Femur (tissue), 1 donor: Measurements from ENCODE around the gene GTF2H1.
"Not testable (repeated sequence)": the region's sequence is repeated elsewhere in the genome, so short reads cannot be mapped to it uniquely, and the experiment has no call there.

ENCODE experiments used
- DNase-seq: peaks from one replicate; pipeline ENCODE4 v3.0.0-alpha.2; 2017

Gene GTF2H1

DNA sequence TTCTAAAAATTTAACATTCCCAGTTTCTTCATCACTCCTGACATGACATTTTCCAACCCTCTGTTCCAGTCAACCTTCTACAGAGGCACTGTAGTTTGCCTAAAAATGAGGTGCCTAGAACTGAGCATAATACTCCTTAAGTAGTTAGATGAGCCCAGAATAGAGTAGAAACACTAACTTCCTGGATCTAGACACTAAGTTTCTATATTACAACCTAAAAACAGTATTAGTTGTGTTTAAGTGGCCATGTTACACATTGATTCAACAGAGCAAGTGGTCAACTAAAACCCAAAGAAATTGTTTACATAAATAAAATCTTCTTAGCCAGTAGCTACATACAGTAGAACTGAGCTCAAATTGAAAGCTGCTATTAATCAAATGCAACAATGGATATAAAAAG is 1.8 kb upstream of the GTF2H1 start:
- DNase-seq = no peak

DNA sequence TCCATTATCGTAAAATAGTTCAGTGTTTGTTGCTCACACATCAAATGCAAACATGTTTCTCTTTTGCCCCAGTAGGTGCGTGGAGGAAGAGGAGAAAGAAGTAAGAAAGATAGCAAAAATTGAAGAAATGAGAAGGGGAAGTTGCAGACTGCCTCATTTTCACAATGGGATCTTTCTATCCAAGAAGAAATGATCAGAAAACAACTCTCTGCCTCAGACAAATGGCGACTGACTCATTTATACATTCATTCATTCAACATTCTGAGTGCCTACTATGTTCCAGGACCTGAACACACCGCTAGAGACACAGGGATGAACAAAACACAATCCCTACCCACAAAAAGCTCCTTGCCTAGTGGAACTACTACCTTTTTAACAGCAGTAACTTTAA is 794 bp upstream of the GTF2H1 start:
- no peak for DNase-seq

DNA sequence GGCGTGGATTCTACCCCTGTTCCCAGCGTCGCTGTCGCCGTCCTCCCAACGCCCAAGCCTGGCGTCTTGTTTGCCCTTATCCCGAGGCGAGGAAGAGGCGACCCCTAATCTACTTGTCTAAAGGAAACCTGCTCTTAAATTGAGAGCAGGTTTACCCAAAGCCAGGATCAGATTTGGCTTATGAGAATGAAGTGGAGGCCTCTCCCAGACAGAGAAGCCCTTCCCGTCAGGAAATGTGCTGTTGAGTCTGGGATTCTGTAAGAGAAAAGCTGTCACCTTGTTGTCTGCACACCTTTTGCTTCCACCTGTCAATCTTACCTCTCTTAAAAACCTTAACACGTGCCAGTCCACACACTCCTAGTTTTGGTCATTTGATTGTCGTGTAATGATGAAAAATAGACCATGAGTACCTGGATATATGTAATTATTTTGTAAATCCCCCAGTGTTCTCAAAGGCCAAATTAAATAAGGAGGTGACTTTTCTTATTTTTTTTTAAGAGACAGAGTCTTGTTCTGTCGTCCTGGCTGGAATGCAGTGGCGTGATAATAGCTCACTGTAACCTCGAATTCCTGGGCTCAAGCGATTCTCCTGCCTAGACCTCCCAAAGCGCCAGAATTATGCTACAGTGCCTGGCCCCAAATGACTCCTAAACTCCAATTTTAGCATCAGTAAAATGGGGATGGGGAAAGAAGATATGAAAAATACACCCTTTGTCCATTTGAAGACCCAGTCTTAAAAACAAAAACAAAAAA is 627 bp downstream of the GTF2H1 start:
- no peak for DNase-seq

DNA sequence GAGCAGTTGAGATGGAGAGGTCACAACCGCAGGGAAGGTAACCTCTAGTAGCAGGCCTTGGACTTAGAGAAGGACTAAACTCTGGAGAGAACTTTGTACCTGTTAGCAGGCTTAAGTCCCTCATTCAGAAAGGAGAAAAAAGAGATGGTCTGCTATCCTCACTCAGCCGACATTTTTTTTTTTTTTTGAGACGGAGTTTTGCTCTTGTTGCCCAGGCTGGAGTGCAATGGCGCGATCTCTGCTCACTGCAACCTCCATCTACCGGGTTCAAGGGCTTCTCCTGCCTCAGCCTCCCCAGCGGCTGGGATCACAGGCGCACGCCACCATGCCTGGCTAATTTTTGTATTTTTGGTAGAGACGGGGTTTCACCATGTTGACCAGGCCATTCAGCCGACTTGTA is 1.5 kb downstream of the GTF2H1 start:
- not testable (repeated sequence) for DNase-seq

DNA sequence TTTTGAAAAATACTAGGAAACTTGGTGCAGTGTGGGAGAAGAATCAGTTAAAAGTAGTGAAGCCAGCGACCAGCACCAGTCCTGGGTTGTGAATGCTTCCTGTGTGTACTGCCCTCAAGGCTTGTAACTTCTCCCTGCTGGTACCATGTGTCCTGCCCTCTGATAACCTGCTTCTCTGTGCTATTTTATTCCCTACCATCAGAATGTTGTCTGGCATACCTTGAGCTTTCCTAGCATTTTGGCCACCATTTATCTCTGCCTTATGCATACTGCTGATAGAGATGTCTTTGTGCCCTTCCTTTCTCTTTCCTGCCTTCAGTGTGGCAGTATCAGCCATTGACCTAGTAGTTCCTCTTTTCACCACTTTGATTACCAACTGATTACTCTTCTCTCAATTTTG is 2.0 kb downstream of the GTF2H1 start:
- no peak for DNase-seq

DNA sequence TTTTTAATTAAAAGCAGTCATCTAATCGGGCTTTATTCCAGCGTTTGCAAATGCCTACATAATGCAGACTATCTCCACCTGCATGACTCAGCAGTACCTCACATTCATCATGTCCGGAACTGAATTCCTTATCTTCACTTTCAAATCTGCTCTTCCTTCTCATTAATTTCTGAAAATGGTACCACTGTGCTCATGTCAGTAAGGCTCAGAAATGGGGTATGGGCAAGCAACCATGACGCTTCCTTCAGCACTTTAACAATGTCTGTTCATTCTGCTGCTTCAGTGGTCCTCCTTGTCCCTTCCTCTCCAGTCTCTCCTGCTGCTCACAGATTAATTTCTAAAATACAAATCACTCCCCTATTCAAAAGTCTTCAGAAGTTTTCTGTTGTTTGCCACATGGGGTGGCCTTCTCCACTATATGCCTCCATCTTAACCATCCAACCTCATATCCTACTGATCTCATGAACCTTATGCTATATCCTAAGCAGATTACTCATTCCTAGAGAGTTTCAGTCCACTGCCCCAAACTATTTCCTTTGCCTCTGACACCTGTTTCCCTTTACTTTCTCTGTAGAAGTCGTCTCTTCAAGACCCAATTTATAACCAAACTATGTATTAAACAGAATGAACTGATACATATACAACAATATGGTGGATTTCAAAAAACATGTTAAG is 7.0 kb downstream of the GTF2H1 start:
- DNase-seq = no peak

DNA sequence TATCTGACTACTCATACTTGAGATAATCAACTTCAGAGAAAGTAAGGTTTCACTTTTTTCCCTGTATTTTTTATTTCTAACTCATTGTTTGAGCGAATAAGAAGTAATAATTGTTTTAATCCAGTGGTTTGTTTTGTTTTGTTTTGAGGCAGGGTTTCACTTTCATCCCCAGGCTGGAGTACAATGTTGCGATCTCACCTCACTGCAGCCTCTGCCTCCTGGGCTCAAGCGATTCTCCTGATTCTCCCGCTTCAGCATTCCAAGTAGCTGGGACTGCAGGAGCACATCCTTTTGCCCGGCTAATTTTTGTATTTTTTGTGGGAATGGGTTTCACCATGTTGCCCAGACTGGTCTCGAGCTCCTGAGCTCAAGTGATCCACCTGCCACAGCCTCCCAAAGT is 8.6 kb downstream of the GTF2H1 start:
- no peak for DNase-seq

DNA sequence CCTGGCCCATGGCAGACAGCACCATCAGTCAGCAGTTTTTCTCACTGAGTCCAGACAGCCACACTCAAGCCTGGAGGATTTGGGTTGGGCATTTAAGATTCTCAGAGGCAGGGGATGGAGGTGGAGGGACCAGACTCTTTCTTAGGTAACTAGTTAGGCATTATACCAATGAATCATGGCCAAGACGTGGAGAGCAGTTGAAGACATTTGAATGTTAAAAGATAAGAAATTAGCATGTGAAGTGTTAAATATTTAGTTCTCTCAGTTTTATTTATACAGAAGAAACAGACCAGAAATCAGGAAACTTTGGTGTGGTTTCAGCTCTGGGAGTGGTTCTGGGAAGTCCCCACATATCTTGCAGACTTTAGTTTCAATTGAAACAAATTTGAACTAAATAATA is 9.9 kb downstream of the GTF2H1 start:
- DNase-seq = no peak

DNA sequence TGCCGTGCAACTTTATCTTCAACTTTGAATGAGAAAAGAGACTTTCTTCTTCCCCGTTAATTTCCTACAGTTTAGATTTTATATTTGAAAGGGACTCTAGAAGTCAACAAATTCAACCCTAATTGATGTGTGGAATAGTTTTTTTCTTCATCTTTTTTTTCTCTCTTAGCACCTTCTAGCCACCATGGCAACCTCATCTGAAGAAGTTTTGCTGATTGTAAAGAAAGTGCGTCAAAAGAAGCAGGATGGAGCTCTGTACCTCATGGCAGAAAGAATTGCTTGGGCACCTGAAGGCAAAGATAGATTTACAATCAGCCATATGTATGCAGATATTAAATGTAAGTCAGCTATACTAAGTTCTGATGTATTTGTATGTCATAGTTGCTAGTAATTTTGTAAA is 10.5 kb downstream of the GTF2H1 start:
- no peak for DNase-seq

DNA sequence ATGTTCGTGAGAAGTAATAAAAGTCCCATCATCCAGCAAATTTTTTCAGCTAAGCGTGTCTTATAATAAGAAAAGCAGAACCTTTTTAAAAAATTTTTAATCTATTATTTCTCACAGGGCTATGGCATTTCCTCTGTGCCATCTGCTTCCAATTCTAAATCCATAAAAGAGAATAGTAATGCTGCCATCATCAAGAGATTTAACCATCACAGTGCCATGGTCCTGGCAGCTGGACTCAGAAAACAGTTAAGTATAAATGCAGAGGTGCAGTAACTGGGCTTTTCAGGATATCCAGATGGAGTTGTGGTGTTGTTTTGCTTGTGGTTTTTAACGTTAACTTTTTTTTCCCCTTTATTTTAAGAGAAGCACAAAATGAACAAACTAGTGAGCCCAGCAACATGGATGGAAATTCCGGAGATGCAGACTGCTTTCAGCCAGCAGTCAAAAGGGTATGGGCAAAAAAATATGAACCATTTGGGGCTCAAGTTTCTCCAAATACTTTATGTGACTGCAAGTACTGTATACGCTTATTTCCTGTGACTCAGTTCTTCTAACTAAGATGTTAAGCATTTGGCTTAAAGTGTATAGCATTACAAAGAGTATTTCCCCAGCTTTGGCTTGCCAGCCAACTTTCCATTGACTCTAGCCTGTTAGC is 25.2 kb downstream of the GTF2H1 start:
- DNase-seq = no peak

DNA sequence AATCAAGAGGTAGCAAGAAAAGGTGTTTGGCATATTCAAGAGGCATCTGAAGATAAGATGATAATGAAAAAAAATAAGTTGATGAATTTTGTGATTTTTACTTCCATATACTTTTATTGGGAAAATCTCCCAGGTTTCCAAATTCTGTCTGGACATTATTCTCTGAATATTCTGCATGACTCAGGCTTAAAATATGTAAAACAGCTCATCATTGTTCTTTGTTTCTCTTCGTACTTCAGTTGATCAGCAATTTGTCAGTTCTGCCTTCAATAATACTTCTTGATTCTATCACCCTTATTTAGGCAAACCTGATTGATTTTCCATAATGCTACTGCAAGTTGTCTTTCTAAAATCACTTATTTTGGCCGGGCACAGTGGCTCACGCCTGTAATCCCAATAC is 30.2 kb downstream of the GTF2H1 start:
- DNase-seq = no peak

DNA sequence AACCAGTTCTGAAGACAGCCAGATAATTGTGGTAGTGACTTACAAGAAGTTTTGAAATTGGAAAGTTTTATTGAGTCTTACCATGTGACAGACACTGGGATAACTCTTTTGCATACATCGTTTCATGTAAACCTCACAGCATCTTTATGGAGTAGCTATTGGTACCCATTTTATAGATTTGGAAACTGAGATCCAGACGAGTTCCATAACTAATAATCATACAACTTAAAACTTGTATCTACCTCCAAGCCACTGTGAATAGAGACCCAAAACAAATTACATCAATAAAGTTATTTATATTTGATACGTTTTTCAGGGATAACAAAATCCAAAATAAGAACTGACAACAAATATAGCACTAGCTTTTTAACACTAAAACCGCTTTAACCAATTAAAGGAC is 36.3 kb downstream of the GTF2H1 start:
- DNase-seq = no peak

DNA sequence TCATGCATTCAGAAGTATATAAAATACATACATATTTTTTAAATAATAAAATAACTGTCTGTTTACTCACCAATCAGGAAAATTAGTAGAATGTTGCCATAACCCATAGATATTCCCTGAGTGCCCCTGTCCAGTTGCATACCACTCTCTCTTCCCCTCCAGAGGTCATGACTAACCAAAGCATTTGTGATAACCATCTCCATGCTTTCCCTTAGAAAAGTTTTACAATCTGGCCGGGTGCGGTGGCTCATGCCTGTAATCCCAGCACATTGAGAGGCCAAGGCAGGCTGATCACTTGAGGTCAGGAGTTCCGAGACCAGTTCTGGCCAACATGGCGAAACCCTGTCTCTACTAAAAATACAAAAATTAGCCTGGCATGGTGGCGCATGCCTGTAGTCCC is 38.8 kb downstream of the GTF2H1 start:
- DNase-seq = no peak

DNA sequence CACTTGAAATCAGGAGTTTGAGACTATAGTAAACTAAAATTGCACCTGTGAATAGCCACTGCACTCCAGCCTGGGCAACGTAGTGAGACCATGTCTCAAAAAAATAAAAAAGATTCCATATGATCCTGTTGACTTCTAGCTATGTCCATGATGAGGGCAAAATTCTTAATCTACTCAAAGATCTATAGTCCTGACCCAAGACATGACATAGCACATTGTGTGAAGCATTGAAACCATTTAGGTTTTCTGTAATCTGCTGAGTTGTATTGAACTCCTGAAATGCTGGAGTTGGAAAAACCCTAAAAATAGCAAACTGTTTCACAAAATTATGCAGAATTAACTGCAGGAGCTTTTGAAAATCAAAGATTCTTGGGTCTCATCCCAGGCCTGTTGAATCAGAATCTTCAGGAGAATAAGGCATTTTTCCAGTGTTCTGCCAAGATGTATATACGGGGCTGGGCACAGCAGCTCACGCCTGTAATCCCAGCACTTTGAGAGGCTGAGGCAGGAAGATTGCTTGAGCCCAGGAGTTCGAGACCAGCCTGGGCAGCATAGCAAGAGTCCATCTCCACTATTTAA is 42.2 kb downstream of the GTF2H1 start:
- no peak for DNase-seq

DNA sequence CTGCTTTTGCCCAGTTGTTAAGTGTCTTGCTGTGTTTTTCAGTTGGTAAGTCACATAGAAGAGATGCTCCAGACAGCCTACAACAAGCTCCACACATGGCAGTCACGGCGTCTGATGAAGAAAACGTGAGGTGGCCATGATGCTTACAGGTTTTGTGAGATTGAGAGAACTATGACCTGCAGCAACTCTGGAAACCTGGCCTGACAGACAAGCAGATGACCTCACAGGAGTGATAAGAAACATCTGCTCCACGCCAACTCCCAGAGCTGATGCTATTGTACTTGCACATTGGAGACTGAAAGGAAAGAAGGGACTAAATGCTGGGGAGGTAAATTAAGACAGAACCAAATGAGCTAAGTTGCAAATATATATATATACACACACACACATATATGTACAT is 43.4 kb downstream of the GTF2H1 start:
- DNase-seq = no peak

DNA sequence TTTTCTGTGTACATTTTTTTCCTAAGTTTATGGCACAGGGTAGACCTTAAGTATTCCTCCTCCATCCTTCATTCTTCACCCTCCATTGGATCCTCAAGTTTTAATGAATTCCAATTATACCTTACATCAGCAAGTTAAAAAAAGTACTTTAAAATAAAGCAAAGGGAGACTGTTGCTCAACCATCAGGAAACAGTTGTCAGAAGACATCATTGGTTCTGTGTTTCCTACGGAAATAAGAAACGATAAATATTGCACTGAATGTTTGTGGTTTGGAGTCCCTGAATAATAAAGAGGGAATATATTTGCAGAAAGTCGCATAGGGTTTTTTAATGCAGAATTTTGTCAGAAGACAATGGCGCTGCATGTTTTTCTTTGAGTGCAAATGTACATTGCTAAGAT is 43.9 kb downstream of the GTF2H1 start:
- DNase-seq = no peak

DNA sequence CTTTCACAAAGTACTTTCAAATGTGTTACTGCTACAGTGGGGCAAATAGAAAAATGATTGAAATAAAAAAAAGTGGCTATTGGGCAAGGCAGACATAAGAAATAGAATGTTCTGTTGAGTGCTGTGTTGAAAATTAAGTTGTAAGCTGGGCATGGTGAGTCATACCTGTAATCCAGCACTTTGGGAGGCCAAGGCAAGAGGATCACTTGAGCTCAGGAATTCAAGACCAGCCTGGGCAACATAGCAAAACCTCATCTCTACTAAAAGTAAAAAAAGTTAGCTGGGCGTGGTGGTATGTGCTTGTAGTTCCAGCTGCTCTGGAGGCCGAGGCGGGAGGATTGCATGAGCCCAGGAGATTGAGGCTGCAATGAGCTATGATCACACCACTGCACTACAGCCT is 45.1 kb downstream of the GTF2H1 start:
- no peak for DNase-seq

DNA sequence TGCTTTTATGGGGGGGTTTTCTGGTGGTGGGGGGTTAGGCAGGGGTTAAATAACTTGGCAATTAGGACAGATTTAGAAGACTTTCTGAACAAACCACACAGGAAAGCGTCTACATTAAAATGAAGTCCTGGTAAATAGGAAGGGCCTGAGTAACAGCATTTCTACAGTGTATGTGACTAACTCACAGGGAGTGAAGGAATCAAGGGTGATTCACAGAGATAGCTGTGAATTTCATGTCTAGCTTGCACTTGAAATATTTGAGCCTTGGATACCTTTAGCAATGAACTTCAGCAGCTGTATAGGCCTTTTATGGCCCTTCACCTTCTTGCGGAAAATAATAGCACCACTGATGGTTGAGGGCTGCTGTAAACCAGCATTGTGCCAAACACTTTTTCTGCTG is 45.9 kb downstream of the GTF2H1 start:
- DNase-seq = no peak

DNA sequence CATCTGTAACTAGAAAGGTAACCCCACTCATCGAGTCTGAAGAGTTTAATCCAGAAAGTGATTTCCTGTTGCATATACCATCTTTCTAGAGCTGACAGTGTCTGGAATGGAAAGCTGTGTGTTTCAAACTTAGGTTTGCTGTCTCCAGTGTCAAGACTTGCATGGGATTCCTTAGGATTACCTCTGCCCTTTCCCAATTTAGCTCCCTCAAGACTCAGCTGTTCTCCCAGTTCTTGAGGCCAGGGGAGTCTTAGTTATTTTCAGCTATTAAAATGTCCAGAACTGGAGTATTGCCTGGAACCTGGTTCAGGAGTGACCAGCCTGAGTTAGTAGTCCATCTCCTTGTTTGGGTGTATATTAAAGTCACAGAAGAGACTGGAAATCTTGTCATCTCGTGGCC is 47.0 kb downstream of the GTF2H1 start:
- DNase-seq = no peak

DNA sequence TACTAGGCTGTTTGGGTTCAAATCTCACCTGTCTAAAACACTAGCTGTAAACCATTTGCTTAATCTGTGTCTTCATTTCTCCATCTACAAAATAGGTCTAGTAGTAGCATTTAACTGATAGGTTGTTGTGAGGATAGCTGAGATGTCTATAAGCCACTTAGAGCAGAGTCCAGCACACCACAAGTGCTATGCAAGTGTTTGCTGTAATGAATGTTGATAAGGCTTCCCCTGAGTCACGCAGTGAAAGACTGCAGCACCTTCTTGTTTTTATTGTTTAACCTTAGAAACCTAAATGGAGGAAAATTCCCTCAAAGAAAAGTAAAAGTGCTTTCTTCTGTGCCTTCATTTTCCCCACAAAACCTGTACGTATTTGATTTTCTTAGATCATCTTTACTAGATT is 48.9 kb downstream of the GTF2H1 start:
- DNase-seq = no peak

DNA sequence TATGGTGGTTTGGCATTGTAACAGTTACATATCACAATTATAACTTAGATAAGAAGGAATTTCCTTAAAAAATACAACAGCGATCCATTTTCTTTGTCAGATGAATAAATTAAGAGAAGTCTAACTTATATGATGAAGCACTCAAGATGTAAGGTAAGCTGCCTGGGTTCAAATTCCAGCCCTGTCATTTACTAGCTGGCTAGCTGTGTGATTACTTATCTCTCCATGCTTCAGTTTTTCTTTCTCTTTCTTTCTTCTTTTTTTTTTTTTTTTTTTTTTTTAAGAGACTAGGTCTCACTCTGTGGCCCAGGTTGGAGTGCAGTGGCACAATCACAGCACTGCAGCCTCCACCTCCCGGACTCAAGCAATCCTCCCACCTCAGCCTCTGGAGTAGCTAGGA is 49.8 kb downstream of the GTF2H1 start:
- DNase-seq = no peak

DNA sequence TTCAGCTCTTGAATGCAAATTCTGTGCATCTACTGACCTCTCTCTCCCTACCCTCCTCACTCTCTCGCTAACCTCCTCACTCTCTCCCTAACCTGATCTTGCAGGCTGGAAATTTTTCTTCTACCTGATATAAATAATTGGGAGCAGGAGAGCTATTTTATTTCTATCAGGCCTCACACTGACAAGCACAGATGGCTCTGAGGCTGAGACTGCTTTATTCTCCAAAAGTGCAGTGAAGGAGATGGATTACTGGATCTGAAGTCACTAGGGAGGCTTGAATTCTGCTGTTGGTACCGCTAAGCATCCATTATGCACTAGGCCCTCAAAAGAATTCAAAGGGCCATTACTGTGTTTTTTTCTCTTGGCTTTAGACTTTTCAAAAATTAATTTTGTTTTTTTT is 52.6 kb downstream of the GTF2H1 start:
- no peak for DNase-seq

DNA sequence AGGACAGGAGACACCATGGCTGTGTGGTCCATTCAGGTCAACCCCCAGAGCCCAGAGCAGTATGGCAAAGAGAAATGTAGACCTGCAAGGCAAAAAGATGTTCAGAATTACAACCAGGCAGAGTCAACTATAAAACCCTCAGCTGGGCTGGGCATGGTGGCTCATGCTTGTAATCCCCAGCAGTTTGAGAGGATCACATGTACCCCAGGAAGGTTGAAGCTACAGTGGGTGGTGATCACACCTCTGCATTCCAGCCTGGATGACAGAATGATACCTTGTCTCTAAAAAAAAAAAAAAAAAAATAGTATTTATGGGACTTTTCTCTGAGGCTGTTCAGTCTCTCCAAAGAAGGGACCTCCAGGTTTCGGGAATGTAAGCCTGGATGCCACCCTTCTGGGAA is 53.6 kb downstream of the GTF2H1 start:
- DNase-seq = no peak

DNA sequence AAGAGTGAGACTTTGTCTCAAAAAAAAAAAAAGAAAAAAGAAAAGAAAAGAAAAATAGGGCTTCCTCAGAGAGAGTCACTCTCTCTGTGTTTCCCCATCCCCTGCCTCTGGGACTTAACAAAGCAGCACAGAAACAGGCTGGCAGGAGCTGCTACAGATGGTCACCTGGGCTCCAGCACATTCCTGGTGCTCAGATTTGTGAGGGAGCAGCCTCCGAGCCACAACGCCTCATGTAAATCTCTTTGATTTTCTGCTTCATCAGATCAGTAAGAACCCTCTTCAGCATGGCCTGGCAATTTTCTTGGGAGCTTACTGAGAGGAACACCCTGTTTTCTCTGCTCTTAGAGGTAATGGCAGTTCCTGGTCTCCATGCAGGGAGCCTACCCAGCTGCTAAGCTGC is 56.8 kb downstream of the GTF2H1 start:
- no peak for DNase-seq
